GM12874 (cell line): ENCODE measurements around the gene DHX38.

Experiments
- TF ChIP-seq, protein P1 (sequence below): IDR thresholded peaks from 2 replicates; pipeline ENCODE4 v1.5.1; 2011; ENCODE audit warnings: low read depth, mild to moderate bottlenecking, control low read depth, low read length, moderate library complexity; ENCODE audit not compliant: insufficient read depth

DHX38 gene

GRCh38 chr16:72073560-72074230 lies 20.0 kb upstream of the DHX38 start:
- TF ChIP-seq, protein P1, sequence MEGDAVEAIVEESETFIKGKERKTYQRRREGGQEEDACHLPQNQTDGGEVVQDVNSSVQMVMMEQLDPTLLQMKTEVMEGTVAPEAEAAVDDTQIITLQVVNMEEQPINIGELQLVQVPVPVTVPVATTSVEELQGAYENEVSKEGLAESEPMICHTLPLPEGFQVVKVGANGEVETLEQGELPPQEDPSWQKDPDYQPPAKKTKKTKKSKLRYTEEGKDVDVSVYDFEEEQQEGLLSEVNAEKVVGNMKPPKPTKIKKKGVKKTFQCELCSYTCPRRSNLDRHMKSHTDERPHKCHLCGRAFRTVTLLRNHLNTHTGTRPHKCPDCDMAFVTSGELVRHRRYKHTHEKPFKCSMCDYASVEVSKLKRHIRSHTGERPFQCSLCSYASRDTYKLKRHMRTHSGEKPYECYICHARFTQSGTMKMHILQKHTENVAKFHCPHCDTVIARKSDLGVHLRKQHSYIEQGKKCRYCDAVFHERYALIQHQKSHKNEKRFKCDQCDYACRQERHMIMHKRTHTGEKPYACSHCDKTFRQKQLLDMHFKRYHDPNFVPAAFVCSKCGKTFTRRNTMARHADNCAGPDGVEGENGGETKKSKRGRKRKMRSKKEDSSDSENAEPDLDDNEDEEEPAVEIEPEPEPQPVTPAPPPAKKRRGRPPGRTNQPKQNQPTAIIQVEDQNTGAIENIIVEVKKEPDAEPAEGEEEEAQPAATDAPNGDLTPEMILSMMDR, result no peak

- TF ChIP-seq, protein P1, result no peak
These were observed 9.8 kb upstream of the DHX38 start for GRCh38 chr16:72083778-72084404.

DNA sequence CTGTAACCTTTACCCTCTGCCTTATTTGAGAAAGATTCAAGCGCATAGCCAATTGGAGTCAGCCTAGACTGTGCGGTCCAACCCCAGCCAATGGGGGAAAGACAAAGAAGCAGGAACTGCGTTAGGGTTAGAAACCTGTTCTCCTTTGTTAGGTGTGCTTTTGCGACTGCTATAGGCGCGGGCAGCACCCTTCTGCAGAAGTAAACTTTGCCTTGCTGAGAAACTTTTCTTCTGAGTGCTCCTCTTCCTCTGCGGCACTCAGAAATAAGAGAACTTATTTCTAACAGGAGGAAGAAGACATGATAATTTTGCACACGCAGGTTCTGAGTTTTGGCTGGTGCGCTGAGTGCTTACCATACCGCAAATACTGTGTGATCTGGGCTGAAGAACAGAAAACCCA lies 9.2 kb upstream of the DHX38 start:
- TF ChIP-seq, protein P1, result no peak

- TF ChIP-seq, protein P1, result no peak
These were observed 8.6 kb upstream of the DHX38 start for GRCh38 chr16:72085002-72085401.

DNA sequence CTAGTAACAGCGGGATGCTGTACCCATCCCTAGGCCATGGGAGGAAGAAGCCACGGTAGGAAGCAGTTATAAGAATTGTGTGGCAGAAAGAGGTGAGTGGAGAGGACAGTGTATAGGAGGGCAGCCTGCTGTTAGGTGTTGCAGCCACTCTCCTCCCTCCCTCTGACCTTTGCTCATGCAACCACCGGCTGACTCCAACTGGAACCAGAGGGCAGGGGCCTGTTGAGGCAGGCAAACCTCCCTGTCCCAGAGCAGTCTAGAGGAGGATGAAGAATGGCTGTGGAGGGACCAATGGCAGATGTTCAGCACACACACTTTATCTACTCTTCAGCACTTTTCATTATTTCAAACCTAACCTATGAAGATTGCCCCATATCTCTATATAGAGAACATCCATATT lies 2.4 kb upstream of the DHX38 start:
- TF ChIP-seq, protein P1, result no peak

DNA sequence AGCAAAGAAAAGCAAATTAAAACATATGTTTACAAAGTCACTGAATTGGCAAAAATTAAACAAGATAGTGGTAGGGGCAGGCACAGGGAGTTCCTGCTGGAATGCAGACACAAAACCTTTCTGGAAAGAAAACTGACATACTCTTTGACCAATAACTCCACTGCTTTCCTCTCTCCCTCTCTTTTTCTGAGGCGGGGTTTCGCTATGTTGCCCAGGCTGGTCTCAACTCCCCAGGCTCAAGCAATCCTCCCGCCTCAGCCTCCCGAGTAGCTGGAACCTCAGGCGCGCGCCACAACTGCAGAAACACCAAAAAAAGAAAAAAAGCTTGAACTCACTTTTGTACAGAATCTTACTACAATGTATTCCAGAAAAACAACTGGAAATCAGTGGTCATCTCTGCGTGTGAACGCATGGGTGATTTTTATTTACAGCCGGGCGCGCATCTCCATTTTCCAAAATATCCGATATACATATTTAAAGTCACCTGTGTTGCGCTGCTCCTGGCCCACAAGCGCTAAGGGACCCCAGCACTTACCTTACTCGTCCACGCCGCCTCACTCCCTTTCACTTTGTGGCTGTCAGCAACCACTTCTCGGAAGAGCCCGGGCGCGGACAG lies 707 bp upstream of the DHX38 start:
- TF ChIP-seq, protein P1, result no peak

DNA sequence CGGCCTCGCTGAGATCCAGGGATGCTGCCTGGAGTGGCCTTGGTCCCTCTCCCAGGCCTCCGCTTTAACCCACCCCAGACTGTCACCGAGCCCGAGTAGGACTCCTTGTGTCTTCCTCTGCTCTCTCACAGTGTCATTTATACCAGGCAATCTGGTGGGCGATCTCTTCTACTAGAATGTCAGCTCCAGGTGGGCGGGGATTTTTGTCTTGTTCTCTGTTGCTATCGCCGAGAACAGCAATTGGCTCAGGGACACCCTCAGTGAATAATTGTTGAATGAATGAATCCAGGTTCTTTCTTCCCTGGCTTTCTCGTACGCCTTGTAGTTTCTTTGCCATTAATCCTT lies 591 bp downstream of the DHX38 start:
- TF ChIP-seq, protein P1, result no peak
